ENCODE measurements around the gene FANCD2.
"Not testable (repeated sequence)": the region's sequence is repeated elsewhere in the genome, so short reads cannot be mapped to it uniquely, and the experiment has no call there.

GRCh38 chr3:10090774-10091173 lies 64.5 kb downstream of the FANCD2 start:
- TF ChIP-seq CTCF, POLR2A (IDR thresholded peaks at IDR 0.05): not testable (repeated sequence)
